ENCODE data around the gene WDR53. TPM values are rescaled to one million over a fixed set of nuclear protein-coding genes. Genes with fewer than 3 reads are reported as not detected.

Gene WDR53
- total and polyA plus RNA-seq, 9 of the 15 experiments (the other 6 are each of a cell fraction or from before 2014, with no cell fraction given), result 13.0 to 34.5 (median 20.9) TPM

- TF ChIP-seq REST (IDR thresholded peaks at IDR 0.05; ENCODE audit: borderline replicate concordance) (peak; percentile 18), REST (CRISPR knock-in tag; IDR thresholded peaks at IDR 0.05; ENCODE audit: low read depth) (no peak), GATAD2A (IDR thresholded peaks at IDR 0.05) (peak; percentile 80; the same call in 1 of the 2 replicates), RAD21 (CRISPR knock-in tag; conservative IDR thresholded peaks at IDR 0.05 in 1 of 2, IDR thresholded peaks at IDR 0.05 in 1 of 2) (peak; percentile 30 to 61), L3MBTL2 (IDR thresholded peaks at IDR 0.05) (0 out of 2 replicates have a peak, but pooled peaks have one; percentile 38)
These were observed 30.9 kb downstream of the WDR53 start (continued) for GRCh38 chr3:196537319-196537984.
